ENCODE results near the gene PRXL2B.

PRXL2B gene

GRCh38 chr1:2585318-2586092 is 1.1 kb upstream of the PRXL2B start:
- DNase-seq (ENCODE audit: low spot score), result peak; percentile 50

DNA sequence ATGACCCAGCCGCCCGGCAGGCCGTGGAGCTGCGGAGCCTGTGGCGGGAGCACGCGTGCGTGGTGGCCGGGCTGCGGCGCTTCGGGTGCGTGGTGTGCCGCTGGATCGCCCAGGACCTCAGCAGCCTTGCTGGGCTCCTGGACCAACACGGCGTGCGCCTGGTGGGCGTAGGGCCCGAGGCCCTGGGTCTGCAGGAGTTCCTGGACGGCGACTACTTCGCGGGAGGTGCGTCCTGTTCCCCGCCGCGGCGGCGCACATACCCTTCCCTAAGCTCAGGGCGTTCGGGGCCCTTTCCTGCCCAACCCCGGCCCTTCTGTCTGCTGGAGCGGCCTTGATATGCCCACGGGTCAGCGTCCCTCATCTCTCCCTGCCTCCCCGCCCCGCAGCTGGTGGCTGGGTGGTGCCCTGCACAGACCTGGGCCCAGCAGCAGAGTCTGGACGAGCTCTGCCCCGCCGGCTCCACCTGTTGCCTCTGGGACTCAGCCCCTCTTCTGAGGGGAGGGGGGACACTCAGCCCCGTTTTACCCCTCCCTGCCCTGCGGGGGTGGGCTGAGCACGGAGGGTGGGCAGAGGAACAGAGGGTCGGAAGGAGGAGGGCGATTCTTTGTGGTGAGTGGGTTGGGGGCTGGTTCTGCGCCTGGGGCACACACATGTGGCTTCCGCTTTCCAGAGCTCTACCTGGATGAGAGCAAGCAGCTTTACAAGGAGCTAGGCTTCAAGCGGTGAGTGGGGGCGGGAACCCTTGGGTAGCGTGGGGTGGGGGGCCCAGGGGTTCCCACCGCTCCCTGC is 688 bp downstream of the PRXL2B start:
- DNase-seq (ENCODE audit: low spot score), result peak; percentile 40

DNA sequence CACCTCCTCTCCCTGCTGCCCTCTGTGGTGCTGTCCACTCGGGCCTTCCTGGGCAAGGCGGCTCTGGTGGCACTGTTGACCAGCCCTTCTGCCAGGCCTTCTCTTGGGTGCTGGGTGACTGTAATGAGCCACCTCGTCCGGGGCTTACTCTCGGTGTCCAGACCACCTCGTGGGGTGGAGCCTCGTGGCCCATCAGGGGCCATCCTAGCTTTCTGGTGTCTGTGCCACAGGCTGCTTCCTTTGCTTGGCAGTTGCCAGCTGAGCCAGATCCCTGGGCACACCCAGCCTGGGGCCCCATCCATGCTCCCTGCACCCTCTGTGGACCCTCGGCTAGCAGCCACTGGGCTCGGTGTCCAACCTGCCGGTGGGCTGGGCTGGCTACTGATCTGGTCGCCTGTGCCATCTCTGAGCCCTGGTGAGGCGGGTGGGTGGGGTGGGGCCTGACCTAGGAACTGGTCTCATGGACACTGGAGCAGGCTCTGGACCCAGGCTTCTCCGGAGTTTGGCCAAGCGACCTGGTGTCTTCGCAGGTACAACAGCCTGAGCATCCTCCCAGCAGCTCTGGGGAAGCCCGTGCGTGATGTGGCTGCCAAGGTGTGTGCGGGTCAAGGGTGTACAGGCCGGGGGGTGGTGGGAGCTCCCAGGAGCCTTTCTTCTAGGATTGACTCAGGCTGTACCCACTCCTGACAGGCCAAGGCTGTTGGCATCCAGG is 1.4 kb downstream of the PRXL2B start:
- DNase-seq (ENCODE audit: low spot score), result no peak

DNA sequence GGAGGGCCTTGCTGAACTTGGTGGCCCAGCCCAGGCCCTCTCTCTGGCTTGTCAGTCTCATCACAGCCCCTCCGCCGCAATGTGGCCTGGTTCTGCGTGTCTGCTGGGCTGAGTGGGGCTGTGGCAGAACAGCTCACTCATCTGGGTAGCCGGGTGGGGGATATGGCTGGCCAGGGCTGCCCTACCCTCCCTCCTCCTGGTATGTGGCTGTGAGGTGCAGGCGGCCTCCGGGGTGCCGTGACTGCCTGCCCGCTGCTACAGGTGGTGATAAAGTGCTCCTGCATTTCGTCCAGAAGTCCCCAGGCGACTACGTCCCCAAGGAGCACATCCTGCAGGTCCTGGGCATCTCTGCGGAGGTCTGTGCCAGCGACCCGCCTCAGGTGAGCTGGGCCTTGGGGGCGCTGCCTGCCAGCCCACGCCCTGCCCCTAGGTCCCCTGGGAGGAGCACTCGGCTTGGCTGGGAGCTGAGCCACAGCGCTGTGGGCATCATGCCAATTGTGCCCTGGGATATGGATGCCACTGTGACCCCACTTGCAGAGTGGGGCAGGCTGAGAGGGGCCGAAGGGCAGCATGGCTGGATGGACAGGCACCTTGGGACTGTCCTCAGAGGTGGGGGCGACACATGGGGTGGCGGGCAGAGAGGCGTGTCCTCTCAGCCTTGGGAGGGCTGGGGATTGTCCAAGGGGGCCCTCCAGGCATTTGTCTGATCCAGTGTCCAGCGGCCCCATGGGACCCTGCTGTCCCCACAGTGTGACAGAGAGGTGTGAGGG is 2.3 kb downstream of the PRXL2B start:
- no peak for DNase-seq (ENCODE audit: low spot score)

GRCh38 chr1:2589431-2590232 is 3.1 kb downstream of the PRXL2B start:
- no peak for DNase-seq (ENCODE audit: low spot score)

DNA sequence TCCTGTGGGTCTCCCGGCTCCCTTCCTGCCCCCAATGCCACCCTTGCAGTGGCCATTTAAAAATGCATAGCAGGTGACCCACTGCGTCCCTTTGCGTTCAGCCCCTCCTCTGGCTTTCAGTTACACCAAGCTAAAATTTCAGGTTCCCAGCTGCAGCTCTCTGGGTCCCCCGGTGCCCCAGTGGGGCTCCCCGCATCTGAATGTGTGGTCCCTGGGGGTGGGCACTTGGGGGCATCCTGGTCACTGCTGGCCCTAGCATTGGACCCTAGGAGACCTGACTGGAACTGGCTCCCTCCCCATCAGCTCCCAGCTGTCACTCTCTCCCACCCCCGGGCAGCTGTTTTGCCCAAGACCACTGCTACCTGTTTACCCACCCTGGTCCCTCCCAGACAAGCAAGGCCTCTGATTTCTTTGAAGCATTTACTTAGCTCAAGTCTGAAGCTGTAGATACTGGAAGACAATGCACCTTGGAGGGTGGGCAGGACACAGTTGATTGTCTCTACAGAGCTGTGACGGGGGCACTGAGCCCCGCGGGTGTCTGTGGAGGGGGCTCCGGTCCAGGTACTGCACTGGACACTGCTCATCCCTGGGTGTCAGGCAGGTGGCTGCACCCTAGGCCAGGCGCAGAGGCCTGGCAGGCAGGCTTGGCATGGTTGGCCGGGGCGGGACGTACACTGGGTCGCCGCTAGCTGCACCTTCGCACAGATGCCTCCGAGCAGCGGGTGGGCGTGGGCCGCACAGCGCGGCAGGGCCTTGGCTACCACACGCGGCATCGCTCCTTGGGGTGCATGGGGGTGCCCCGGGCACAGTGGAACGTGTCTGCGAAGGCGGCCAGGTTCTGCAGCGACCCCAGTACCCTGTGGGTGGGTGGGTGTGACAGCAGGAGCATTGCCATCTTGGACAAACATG is 3.9 kb downstream of the PRXL2B start:
- no peak for DNase-seq (ENCODE audit: low spot score)

- DNase-seq (ENCODE audit: low spot score), result no peak
Observed at GRCh38 chr1:2591233-2591580, 4.6 kb downstream of the PRXL2B start.

DNA sequence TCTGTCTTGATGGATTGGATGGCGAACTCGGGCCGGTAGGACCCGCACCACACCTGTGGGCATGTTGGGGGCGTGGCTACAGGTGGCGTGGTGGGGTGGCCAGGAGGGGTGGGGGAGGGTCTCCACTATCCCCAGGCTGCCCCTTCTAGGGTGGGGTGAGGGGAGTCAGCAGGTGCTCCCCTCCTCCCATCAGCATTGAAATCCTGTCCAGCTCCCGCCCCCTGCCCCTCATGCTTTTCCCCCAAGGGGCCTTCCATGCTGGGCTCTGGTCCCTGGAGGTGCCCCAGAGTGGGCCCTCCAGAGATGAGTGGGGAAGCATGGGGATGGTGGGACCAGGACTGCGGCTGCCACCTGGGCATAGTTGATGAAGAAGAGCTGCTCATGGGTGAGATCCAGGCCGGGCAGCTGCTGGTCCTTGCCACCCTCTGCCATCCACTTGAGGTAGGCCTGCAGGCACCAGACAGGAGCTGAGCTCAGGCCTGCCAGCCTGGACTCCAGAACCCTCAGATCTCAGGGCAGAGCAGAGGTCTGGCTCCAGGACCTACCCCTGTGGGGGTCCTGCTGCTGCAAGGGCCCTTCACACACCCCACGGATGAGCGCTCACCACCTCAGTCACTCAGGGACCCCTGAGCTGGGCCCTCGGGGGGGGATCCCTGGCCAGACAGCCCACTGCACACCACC is 5.1 kb downstream of the PRXL2B start:
- no peak for DNase-seq (ENCODE audit: low spot score)

DNA sequence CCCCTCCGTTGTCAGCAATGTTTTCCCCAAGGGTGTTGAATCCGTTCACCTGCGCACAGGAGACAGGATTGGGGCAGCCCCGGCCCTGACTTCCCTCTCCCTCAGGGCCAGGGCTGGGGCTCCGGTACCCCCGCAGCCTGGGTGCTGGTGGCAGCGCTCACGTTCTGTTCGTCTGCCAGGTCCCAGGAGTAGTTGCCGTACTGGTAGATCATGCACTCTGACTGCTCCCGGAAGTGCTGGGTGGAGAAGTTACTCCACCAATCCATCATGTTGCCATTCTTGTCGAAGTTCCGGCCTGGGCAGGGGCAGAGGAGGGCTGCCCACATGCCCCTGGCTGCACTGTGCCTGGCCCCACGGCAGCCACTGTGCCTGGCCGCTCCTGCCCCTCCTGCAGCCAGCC is 6.1 kb downstream of the PRXL2B start:
- DNase-seq (ENCODE audit: low spot score), result no peak

DNA sequence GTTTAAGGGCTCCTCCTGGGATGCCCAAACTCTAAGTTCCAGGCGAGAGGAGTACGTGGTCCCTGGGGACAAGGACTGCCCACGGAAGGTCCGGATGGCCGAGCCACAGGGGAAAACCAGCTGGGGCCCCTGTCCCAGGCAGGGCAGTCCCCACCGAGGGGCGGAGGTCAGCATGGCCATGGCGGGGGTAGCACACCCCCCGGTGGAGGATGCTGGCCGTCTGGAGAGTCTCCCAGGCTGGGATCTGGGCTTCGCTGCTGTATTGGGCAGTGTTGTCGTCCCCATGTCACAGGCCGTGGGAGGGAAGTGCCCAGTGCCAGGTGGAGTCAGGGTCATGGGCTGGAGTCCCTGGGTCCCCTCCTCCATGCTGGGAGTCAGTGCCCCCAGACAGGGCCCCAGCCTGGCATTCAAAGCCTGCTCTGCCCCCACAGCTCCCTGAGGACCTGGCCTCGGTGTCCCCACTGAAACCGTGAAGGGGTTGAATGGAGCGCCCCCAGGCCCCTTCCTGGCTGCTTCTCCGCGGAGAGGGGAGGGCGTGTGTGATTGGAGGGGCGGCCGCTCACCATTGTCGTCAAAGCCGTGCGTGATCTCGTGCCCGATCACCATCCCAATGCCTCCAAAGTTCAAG is 6.8 kb downstream of the PRXL2B start:
- no peak for DNase-seq (ENCODE audit: low spot score)

- no peak for DNase-seq (ENCODE audit: low spot score)
Observed at GRCh38 chr1:2594001-2594640, 7.5 kb downstream of the PRXL2B start.

DNA sequence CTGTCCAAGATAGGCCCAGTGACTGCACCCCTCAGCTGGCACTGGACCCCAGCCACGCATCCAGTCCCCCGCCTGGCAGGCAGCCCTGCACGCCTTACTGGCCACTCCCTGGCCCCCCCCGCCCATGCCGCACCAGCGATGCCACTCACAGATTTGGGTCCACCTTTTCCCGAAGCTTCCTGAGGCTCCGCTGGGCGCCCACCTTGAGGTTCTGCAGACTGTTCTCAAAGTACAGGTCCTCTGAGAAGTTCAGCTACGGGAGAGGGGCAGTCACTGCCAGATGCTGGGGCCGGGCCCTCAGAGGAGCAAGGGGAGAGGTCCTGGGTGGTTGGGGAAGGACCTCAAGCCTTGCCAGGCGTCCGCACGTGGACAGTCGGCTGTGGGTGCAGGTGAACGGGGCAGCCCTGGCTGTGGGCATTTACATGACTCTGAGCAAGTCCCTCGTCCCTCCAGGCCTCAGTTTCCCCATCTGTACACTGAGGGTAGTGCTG is 8.1 kb downstream of the PRXL2B start:
- no peak for DNase-seq (ENCODE audit: low spot score)

DNA sequence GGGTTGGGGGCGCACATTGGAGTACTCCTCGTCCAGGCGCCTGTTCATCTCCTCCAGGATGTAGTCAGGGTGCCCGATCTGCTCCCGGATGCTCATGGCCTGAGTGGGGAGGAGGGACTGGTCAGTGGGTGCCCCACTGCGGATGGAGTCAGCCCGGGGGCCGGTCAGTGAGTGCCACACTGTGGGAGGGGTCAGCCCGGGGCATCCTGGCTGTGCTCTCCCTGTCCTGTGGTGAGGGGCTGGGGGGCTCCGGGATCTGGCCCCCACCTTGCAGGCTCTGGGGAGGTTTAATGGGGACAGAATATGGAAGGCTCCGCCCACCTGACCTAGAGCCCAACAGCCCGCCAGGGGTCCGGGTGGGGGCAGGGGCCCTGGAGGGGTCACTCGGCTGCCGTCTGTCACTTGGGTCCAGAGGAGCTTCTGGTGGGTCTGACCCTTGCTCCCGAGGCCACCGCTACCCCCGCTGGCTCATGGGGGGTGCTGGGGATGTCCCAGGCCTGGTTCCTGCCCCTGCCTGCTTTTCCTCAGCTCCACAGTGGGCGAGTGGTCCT is 8.8 kb downstream of the PRXL2B start:
- no peak for DNase-seq (ENCODE audit: low spot score)

DNA sequence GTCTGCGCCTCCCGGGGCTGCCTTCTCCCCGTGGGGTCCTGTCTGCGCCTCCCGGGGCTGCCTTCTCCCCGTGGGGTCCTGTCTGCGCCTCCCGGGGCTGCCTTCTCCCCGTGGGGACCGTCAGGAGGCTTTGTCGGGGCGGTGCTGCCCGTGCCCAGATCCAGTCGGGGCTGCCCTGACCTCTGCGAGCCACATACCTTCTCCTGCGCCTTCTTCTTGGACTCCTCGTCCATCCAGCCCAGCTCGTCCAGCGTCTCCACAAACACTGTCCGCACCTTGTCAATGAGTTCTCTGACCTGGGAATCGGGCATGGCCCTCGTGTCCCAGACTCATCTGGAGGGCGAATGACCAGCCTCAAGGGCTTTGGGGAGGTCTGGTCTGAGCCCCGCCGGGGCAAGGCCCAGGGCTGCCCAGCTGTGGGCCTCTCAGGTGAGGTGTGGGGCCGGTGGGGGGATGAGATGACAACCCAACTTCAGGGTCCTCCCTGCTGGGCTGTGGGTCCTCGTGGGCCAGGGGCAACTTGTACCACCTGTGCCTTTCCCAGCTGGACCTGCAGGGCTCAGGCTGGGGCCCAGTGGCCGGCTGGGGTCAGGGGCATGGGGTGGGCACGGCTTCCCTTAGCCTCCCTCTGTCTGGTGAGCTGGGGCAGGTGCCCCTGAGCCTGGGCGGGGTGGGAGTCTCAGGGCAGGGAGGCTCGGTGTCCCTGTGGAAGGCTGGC is 9.4 kb downstream of the PRXL2B start:
- no peak for DNase-seq (ENCODE audit: low spot score)

- no peak for DNase-seq (ENCODE audit: low spot score)
Observed at GRCh38 chr1:2596530-2597333, 10.2 kb downstream of the PRXL2B start.

DNA sequence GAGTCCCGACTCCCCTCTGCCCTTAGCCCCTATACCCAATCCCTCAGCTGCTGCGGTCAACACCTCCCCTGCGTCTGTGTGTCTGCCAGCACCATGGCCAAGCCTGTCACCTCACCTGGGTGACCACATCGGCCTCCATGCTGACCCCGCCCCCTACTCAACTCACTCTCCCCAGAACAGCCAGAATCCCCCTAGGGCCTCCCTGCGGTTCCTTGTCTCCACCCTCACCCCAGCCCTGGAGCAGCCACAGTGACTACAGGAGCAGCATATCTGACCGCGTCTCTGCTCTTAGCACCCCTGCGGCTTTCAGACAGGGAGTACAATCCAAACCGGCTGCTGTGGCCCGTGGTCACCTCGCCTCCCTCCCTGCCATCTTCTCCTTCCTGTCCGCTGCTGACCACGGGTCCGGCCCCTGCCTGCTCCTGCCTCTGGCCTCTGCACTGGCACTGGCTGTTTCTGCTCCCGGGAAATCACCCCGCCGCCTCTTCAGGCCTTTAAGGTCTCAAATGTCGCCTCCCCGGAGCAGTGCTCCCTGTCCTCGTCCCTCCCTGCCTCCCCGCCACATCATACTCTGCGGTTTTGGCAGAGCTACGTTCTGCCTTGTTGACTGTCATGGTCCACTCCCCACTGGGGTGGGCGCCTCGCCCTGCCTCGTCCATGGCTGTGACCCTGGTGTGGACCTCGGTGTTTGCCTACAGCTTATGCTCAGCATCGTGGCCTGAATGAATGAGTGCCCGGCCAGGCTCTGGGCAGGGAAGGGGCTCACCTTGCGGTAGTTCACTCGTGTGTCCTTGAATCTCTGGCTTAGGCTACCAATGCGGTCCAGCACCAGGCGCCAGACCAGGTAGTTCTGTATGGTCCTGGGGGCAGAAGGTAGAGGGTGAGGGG is 11.1 kb downstream of the PRXL2B start:
- DNase-seq (ENCODE audit: low spot score), result no peak
